OCI-LY7 (cell line): ENCODE data around the gene UBE2G1. TPM values are rescaled to one million over a fixed set of nuclear protein-coding genes. Genes with fewer than 3 reads are reported as not detected.

Source experiments
- BruUV-seq: library from RNA; stranded (reverse); fragments of 400-500 nt; replicated peaks from 2 replicates; lab custom pipeline; 2021; lab: Mats Ljungman, UMichigan
- CTCF ChIA-PET: fragments of 300-600 bp; sonication (Branson Sonifier 250); formaldehyde crosslinking; loops from one replicate; lab custom pipeline; 2022; ENCODE audit warnings: antibody characterized with exemption; ENCODE audit not compliant: unreplicated experiment; lab: Charles Lee
- POLR2A ChIA-PET: fragments of 300-600 bp; sonication (Branson Sonifier 250); formaldehyde crosslinking; loops from one replicate; lab custom pipeline; 2022; ENCODE audit warnings: antibody characterized with exemption; lab: Charles Lee
- DNase-seq: peaks from one replicate; pipeline ENCODE4 v3.0.0-alpha.2; 2015; ENCODE audit warnings: low spot score
- H2AFZ ChIP-seq: fragments of 200-600 bp; sonication (generic), shearing (Covaris generic); 2 replicates; pipeline ENCODE4 v1.6.1; 2014; ENCODE audit warnings: mild to moderate bottlenecking, antibody characterized with exemption, low read length, moderate library complexity
- H3K27ac ChIP-seq: fragments of 200-600 bp; sonication (generic); 2 replicates; pipeline ENCODE4 v1.5.1; 2014; ENCODE audit warnings: mixed run types, low read depth, mild to moderate bottlenecking, moderate library complexity, low read length, inconsistent platforms; ENCODE audit not compliant: poor library complexity, severe bottlenecking
- H3K36me3 ChIP-seq: fragments of 200-600 bp; sonication (generic); 2 replicates; pipeline ENCODE4 v1.6.1; 2014; ENCODE audit warnings: mild to moderate bottlenecking, antibody characterized with exemption, low read length, moderate library complexity, mixed read lengths; ENCODE audit not compliant: insufficient read depth
- H3K4me1 ChIP-seq: fragments of 200-600 bp; sonication (generic); 2 replicates; pipeline ENCODE4 v1.5.1; 2014; ENCODE audit warnings: mild to moderate bottlenecking, low read length; ENCODE audit not compliant: insufficient read depth, poor library complexity, severe bottlenecking
- H3K4me2 ChIP-seq: fragments of 200-600 bp; sonication (generic); 2 replicates; pipeline ENCODE4 v1.6.1; 2014; ENCODE audit warnings: mild to moderate bottlenecking, low read length
- H3K4me3 ChIP-seq: fragments of 200-600 bp; sonication (generic); 2 replicates; pipeline ENCODE4 v1.5.1; 2014; ENCODE audit warnings: mild to moderate bottlenecking, low read depth, low read length; ENCODE audit not compliant: poor library complexity, severe bottlenecking
- H3K79me2 ChIP-seq: fragments of 200-600 bp; sonication (generic); 2 replicates; pipeline ENCODE4 v1.6.1; 2016; ENCODE audit warnings: low read depth, mild to moderate bottlenecking, low read length, moderate library complexity, mixed read lengths; ENCODE audit not compliant: insufficient read depth
- H3K9me2 ChIP-seq: fragments of 200-600 bp; sonication (generic); 2 replicates; pipeline ENCODE4 v1.6.1; 2016; ENCODE audit warnings: mild to moderate bottlenecking, low read length, mixed read lengths; ENCODE audit not compliant: insufficient read depth
- H3K9me3 ChIP-seq: fragments of 200-600 bp; sonication (generic); 2 replicates; pipeline ENCODE4 v1.6.1; 2014; ENCODE audit warnings: mild to moderate bottlenecking, mixed run types, low read length, mixed read lengths
- H4K20me1 ChIP-seq: fragments of 200-600 bp; sonication (generic); 2 replicates; pipeline ENCODE4 v1.6.1; 2014; ENCODE audit warnings: mild to moderate bottlenecking, antibody characterized with exemption, low read length, moderate library complexity, mixed read lengths; ENCODE audit not compliant: insufficient read depth
- CTCF ChIP-seq: fragments of 200-600 bp; sonication (generic); conservative IDR thresholded peaks from 2 replicates; pipeline ENCODE4 v1.5.1; 2014; ENCODE audit warnings: mild to moderate bottlenecking, antibody characterized with exemption, low read length, moderate library complexity, mixed read lengths
- EZH2phosphoT487 ChIP-seq: fragments of 200-600 bp; sonication (generic); IDR thresholded peaks from 2 replicates; pipeline ENCODE4 v1.6.1; 2018; ENCODE audit warnings: low read depth, borderline replicate concordance, mild to moderate bottlenecking, mixed run types, antibody characterized with exemption, low read length, moderate library complexity, mixed read lengths
- intact Hi-C: fragments of 100-400 bp; cut with micrococcal nuclease; formaldehyde crosslinking; loops from one replicate; pipeline ENCODE4 v1.10.0; 2022; ENCODE audit not compliant: unreplicated experiment
- total RNA-seq, 2 experiments: library from RNA; depleted of rRNA in 1 of 2; stranded (reverse); fragments of >200 nt in 1 of 2; shearing (Covaris generic) in 1 of 2; gene quantifications; 2 replicates each; pipeline ENCODE4 v1.2.3, GENCODE V29; 2014 to 2022

Gene UBE2G1
- total RNA-seq, 2 experiments from 2014 or later: 115 to 216 TPM

DNA sequence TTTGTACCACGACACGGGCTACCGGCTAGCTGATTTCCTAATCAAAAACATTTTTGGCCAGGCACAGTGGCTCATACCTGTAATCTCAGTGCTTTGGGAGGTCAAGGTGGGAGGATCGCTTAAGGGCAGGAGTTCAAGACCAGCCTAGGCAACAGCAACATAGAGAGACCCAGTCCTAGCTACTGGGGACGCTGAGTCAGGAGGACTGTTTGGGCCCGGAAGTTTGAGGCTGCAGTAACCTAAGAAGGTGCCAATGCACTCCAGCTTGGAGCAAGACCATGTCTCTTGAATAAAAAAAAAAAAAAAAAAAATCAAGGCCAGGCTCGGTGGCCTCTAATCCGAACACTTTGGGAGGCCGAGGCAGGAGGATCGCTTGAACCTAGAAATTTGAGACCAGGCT lies 49.8 kb downstream of the UBE2G1 start:
- CTCF ChIA-PET: no interaction called here
- BruUV-seq: no TSS peak

GRCh38 chr17:4314618-4315017 lies 51.9 kb downstream of the UBE2G1 start:
- Histone ChIP-seq H3K27ac (no peak overlapping the region), H3K9me2 (no peaks in the 10 kb centered on the region), H2AFZ (no peak overlapping the region), H3K4me3 (no peak overlapping the region), H4K20me1 (peaks cover 46% of the 10 kb centered on the region), H3K36me3 (peaks cover 82% of the 10 kb centered on the region), H3K4me1 (peaks cover 44% of the 10 kb centered on the region), H3K79me2 (peaks cover 99% of the 10 kb centered on the region), H3K9me3 (no peaks in the 10 kb centered on the region), H3K4me2 (no peak overlapping the region)
- no peak for DNase-seq
- TF ChIP-seq EZH2phosphoT487 (no peak), CTCF (no peak)
- POLR2A ChIA-PET: no interaction called here
- CTCF ChIA-PET: interaction anchor here (0.6 kb wide), 1 partner anchor 25 kb away, joined by 3 read pairs; no protein-coding TSS in a partner anchor
- BruUV-seq: no TSS peak
- intact Hi-C loops: no loop called here

More for the DNA sequence above, 49.8 kb downstream of the UBE2G1 start:
- no peak overlapping the region for H3K4me3 ChIP-seq
- POLR2A ChIA-PET: interaction anchor here (0.6 kb wide), 1 partner anchor 46 kb away, joined by 4 read pairs; no protein-coding TSS in a partner anchor
- no peak overlapping the region for H2AFZ ChIP-seq
- H3K27ac ChIP-seq: no peak overlapping the region
- H3K9me3 ChIP-seq: no peaks in the 10 kb centered on the region
- peaks cover 43% of the 10 kb centered on the region for H4K20me1 ChIP-seq
- H3K36me3 ChIP-seq: peaks cover 74% of the 10 kb centered on the region
- H3K4me1 ChIP-seq: peaks cover 48% of the 10 kb centered on the region
- H3K79me2 ChIP-seq: peaks cover 99% of the 10 kb centered on the region
- no peaks in the 10 kb centered on the region for H3K9me2 ChIP-seq
- DNase-seq: no peak
- TF ChIP-seq CTCF: no peak
- no peak for TF ChIP-seq EZH2phosphoT487
- intact Hi-C loops: no loop called here
- no peak overlapping the region for H3K4me2 ChIP-seq

DNA sequence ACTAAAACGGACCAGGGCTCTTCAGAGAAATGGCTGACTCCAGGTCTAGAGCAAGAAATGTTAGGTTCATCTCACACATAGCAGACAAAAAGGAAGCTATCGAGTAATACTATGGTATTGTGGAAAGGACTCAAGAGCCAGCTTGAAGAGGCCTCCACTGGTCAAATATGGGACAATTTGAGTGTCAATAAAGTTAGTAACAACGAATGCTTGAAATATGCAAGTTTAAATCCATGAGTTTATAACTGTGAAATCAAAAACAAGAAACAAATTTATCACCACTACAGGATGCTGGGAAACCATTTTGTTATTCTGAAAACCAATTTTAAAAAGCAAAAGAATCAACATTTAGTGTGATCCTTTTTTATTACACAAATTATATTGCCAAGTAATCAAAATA lies 52.3 kb downstream of the UBE2G1 start:
- Histone ChIP-seq H3K4me2 (no peak overlapping the region), H3K9me2 (no peaks in the 10 kb centered on the region), H3K4me3 (no peak overlapping the region), H4K20me1 (peaks cover 48% of the 10 kb centered on the region), H3K36me3 (peaks cover 82% of the 10 kb centered on the region), H3K4me1 (peaks cover 43% of the 10 kb centered on the region), H3K79me2 (peaks cover 99% of the 10 kb centered on the region), H3K27ac (no peak overlapping the region), H2AFZ (no peak overlapping the region), H3K9me3 (no peaks in the 10 kb centered on the region)
- ChIA-PET CTCF (interaction anchor here (0.6 kb wide), 1 partner anchor 25 kb away, joined by 3 read pairs; no protein-coding TSS in a partner anchor), POLR2A (no interaction called here)
- no TSS peak for BruUV-seq
- no peak for DNase-seq
- TF ChIP-seq EZH2phosphoT487: no peak
- intact Hi-C loops: no loop called here
